Keratinocyte (primary cell): ENCODE measurements around the gene CYSLTR1. TPM values are rescaled to one million over a fixed set of nuclear protein-coding genes. Genes with fewer than 3 reads are reported as not detected.

ENCODE experiments used
- DNase-seq: peaks from one replicate; pipeline ENCODE4 v3.0.0-alpha.2; 2011; ENCODE audit warnings: low read depth, missing footprints, low spot score
- FAIRE-seq: peaks from 2 replicates; lab custom pipeline; 2011; peaks lifted over from hg19 to GRCh38; lab: Jason Lieb, UNC
- H2AFZ ChIP-seq: 2 replicates; pipeline ENCODE4 v1.6.0; 2012; ENCODE audit warnings: low read length, control low read depth, inconsistent platforms; ENCODE audit not compliant: control insufficient read depth
- H3K27ac ChIP-seq: 2 replicates; pipeline ENCODE4 v1.5.1; 2011; ENCODE audit warnings: low read length; ENCODE audit not compliant: control insufficient read depth, insufficient read depth
- H3K27me3 ChIP-seq: 3 replicates; pipeline ENCODE4 v1.6.0; 2011; ENCODE audit warnings: low read length; ENCODE audit not compliant: control insufficient read depth, insufficient read depth; ENCODE audit errors: extremely low read depth
- H3K36me3 ChIP-seq, 2 experiments: 2 replicates in 1 of 2; 3 replicates in 1 of 2; pipeline ENCODE4 v1.5.1; 2011; ENCODE audit warnings: low read length in 2 of 2, mild to moderate bottlenecking in 1 of 2; ENCODE audit not compliant: control insufficient read depth in 2 of 2, insufficient read depth in 2 of 2; ENCODE audit errors: extremely low read depth in 1 of 2
- H3K4me1 ChIP-seq: 3 replicates; pipeline ENCODE4 v1.5.1; 2011; ENCODE audit warnings: low read length; ENCODE audit not compliant: control insufficient read depth, insufficient read depth; ENCODE audit errors: extremely low read depth
- H3K4me2 ChIP-seq: 3 replicates; pipeline ENCODE4 v1.6.0; 2011; ENCODE audit warnings: low read depth, low read length; ENCODE audit not compliant: control insufficient read depth, insufficient read depth; ENCODE audit errors: extremely low read depth
- H3K4me3 ChIP-seq, 3 experiments: fragments of 200-600 bp in 1 of 3; sonication (generic) in 1 of 3; 2 replicates in 2 of 3; 3 replicates in 1 of 3; pipeline ENCODE4 v1.5.1; 2011 to 2016; ENCODE audit warnings: low read length in 3 of 3, mild to moderate bottlenecking in 3 of 3, control low read depth in 2 of 3, inconsistent platforms in 1 of 3, low read depth in 1 of 3, mixed read lengths in 1 of 3, mixed run types in 1 of 3, moderate library complexity in 1 of 3; ENCODE audit not compliant: control insufficient read depth in 2 of 3, insufficient read depth in 2 of 3; ENCODE audit errors: extremely low read depth in 1 of 3
- H3K79me2 ChIP-seq: 2 replicates; pipeline ENCODE4 v1.6.0; 2012; ENCODE audit warnings: low read length; ENCODE audit not compliant: control insufficient read depth, insufficient read depth
- H3K9ac ChIP-seq: 3 replicates; pipeline ENCODE4 v1.6.0; 2011; ENCODE audit warnings: low read length; ENCODE audit not compliant: control insufficient read depth, insufficient read depth; ENCODE audit errors: extremely low read depth
- H3K9me1 ChIP-seq: 3 replicates; pipeline ENCODE4 v1.6.0; 2011; ENCODE audit warnings: low read length; ENCODE audit not compliant: control insufficient read depth, insufficient read depth; ENCODE audit errors: extremely low read depth
- H3K9me3 ChIP-seq: 2 replicates; pipeline ENCODE4 v1.5.1; 2012; ENCODE audit warnings: low read depth, low read length; ENCODE audit not compliant: control insufficient read depth
- H4K20me1 ChIP-seq: 3 replicates; pipeline ENCODE4 v1.6.0; 2011; ENCODE audit warnings: low read length; ENCODE audit not compliant: control insufficient read depth, insufficient read depth; ENCODE audit errors: extremely low read depth
- CTCF ChIP-seq, 3 experiments: IDR thresholded peaks in 1 of 3; conservative IDR thresholded peaks in 1 of 3; optimal IDR thresholded peaks in 1 of 3; 2 replicates in 2 of 3; 3 replicates in 1 of 3; pipeline versions ENCODE3 to v1.5.1; 2011; ENCODE audit warnings: low read length in 3 of 3, mild to moderate bottlenecking in 3 of 3, moderate library complexity in 2 of 3, control low read depth in 1 of 3, inconsistent platforms in 1 of 3; ENCODE audit not compliant: insufficient read depth in 2 of 3; ENCODE audit errors: extremely low read depth in 1 of 3
- EZH2 ChIP-seq: IDR thresholded peaks from one replicate; pipeline ENCODE4 v1.6.1; 2012; ENCODE audit warnings: inconsistent platforms, mild to moderate bottlenecking, low read length, moderate library complexity
- dilution Hi-C: fragments of 300-500 bp; cut with MboI; formaldehyde crosslinking; loops from one replicate; pipeline ENCODE4 v1.7.0; 2020; ENCODE audit warnings: low sequenced_read_pairs; ENCODE audit not compliant: extremely low pct_ligation_motif_present
- polyA plus RNA-seq, 5 experiments: library from polyadenylated mRNA; depleted of rRNA in 3 of 5; stranded (reverse) in 3 of 5; stranded (forward) in 1 of 5; unstranded in 1 of 5; fragments of >200 nt; gene quantifications; 1 replicate in 1 of 5; 2 replicates in 3 of 5; 3 replicates in 1 of 5; pipeline versions ENCODE4 v1.2.1 to v1.2.3, GENCODE V29; 2011 to 2012; ENCODE audit warnings: missing spikeins in 2 of 5, low read depth in 1 of 5, low replicate concordance in 1 of 5

Gene CYSLTR1
- polyA plus RNA-seq, 1 donor (not counting 4 experiments of a cell fraction or from before 2014, with no cell fraction given) = not detected

- FAIRE-seq (no peak), DNase-seq (no peak)
- no peak for TF ChIP-seq EZH2
- TF ChIP-seq CTCF (optimal IDR thresholded peaks at IDR 0.05 in 1 of 3, IDR thresholded peaks at IDR 0.05 in 1 of 3, conservative IDR thresholded peaks at IDR 0.05 in 1 of 3; ENCODE audit: extremely low read depth in 1 of 3, insufficient read depth in 2 of 3, low read length in 3 of 3) = no peak
- Histone ChIP-seq H3K27ac (no peak overlapping the region), H3K79me2 (no peaks in the 10 kb centered on the region), H3K9me1 (no peaks in the 10 kb centered on the region), H3K4me3 (no peak overlapping the region), H2AFZ (no peak overlapping the region), H3K4me2 (no peak overlapping the region), H3K9ac (no peak overlapping the region), H3K27me3 (no peaks in the 10 kb centered on the region), H3K9me3 (no peaks in the 10 kb centered on the region), H3K4me1 (peaks cover 2% of the 10 kb centered on the region), H4K20me1 (no peaks in the 10 kb centered on the region), H3K36me3 (no peaks in the 10 kb centered on the region)
- dilution Hi-C loops = no loop called here
Observed at GRCh38 chrX:78313526-78313925, 13.9 kb downstream of the CYSLTR1 start.

- no peaks in the 10 kb centered on the region for H3K79me2 ChIP-seq
- H3K27ac ChIP-seq = no peak overlapping the region
- no peaks in the 10 kb centered on the region for H3K9me3 ChIP-seq
- no peaks in the 10 kb centered on the region for H3K36me3 ChIP-seq
- no peak overlapping the region for H2AFZ ChIP-seq
- TF ChIP-seq CTCF (optimal IDR thresholded peaks at IDR 0.05 in 1 of 3, IDR thresholded peaks at IDR 0.05 in 1 of 3, conservative IDR thresholded peaks at IDR 0.05 in 1 of 3; ENCODE audit: extremely low read depth in 1 of 3, insufficient read depth in 2 of 3, low read length in 3 of 3) = no peak
- TF ChIP-seq EZH2 = no peak
- DNase-seq (no peak), FAIRE-seq (no peak)
- H3K4me2 ChIP-seq = no peak overlapping the region
- no peaks in the 10 kb centered on the region for H3K4me1 ChIP-seq
- H3K9ac ChIP-seq = no peak overlapping the region
- H3K27me3 ChIP-seq = no peaks in the 10 kb centered on the region
- no peaks in the 10 kb centered on the region for H3K9me1 ChIP-seq
- dilution Hi-C loops = no loop called here
- no peaks in the 10 kb centered on the region for H4K20me1 ChIP-seq
- H3K4me3 ChIP-seq = no peak overlapping the region
Observed at GRCh38 chrX:78307665-78308064, 19.7 kb downstream of the CYSLTR1 start.
